ENCODE measurements around the gene PTPRR. TPM values are rescaled to one million over a fixed set of nuclear protein-coding genes. Genes with fewer than 3 reads are reported as not detected.

Gene PTPRR
- total and polyA plus RNA-seq, 2 of the 4 experiments (the other 2 are of a cell fraction), result 0.18 to 0.21 TPM

- no peak overlapping the region for H3K27ac ChIP-seq (ENCODE audit: insufficient read depth, low read length)
- H2AK9ac ChIP-seq (replicated peaks; ENCODE audit: low read depth, low read length, poor library complexity), result no peak overlapping the region
- ATAC-seq (ENCODE audit: low read depth) (no peak), DNase-seq (no peak)
- ChIA-PET CTCF (no interaction called here), POLR2A (ENCODE audit: unreplicated experiment) (no interaction called here)
- peaks cover 2% of the 10 kb centered on the region; the same call in 1 of the 2 replicates for H3K4me1 ChIP-seq (ENCODE audit: control insufficient read depth, insufficient read depth, low read length)
- H3K9me1 ChIP-seq (ENCODE audit: insufficient read depth, low read length), result no peaks in the 10 kb centered on the region
- H2BK15ac ChIP-seq (ENCODE audit: low read depth, low read length), result no peak overlapping the region
- no peak overlapping the region for H2BK20ac ChIP-seq (ENCODE audit: low read depth, low read length)
- no peaks in the 10 kb centered on the region for H4K20me1 ChIP-seq (ENCODE audit: insufficient read depth, low read length)
- H3K18ac ChIP-seq (ENCODE audit: low read depth, low read length), result no peak overlapping the region
- H3K9me3 ChIP-seq (ENCODE audit: control insufficient read depth, insufficient read depth, low read length), result no peaks in the 10 kb centered on the region
- no peak overlapping the region for H2AFZ ChIP-seq (replicated peaks; ENCODE audit: low read length, poor library complexity)
- H3K36me3 ChIP-seq (ENCODE audit: control insufficient read depth, insufficient read depth, low read length), result no peaks in the 10 kb centered on the region
- H4K91ac ChIP-seq (ENCODE audit: insufficient read depth, low read depth, low read length), result no peak overlapping the region
- no peak overlapping the region for H2AK5ac ChIP-seq (ENCODE audit: low read depth, low read length)
- H3K27me3 ChIP-seq (ENCODE audit: control insufficient read depth, insufficient read depth, low read length), result no peaks in the 10 kb centered on the region
- no peak overlapping the region for H3K56ac ChIP-seq (ENCODE audit: extremely low read depth, insufficient read depth, low read length)
- no peak overlapping the region for H3K4me3 ChIP-seq (ENCODE audit: insufficient read depth, low read depth, low read length)
- no peak overlapping the region for H3K9ac ChIP-seq (ENCODE audit: low read depth, low read length)
- no TSS peak for BruUV-seq (replicated peaks)
- WGBS, 2 experiments (ENCODE audit: extremely low coverage in 2 of 2, insufficient read length in 1 of 2), result 100% methylated on average over 1 of the region's 1 CpG; no CpG with 5 or more reads in 1 of the 2 experiments
- in situ Hi-C loops (cut with MboI; ENCODE audit: low sequenced_read_pairs) (no loop called here), dilution Hi-C loops (cut with HindIII; ENCODE audit: low sequenced_read_pairs, unreplicated experiment) (no loop called here), intact Hi-C loops (cut with micrococcal nuclease) (no loop called here)
- no peak overlapping the region for H4K8ac ChIP-seq (ENCODE audit: low read depth in 2 of 2, low read length in 2 of 2)
- no peak overlapping the region for H3K4ac ChIP-seq (ENCODE audit: low read depth, low read length)
- TF ChIP-seq BHLHE40 (IDR thresholded peaks at IDR 0.05; ENCODE audit: low read depth, low read length) (no peak), MXI1 (IDR thresholded peaks at IDR 0.05; ENCODE audit: borderline replicate concordance, low read depth, low read length) (no peak)
- H2BK120ac ChIP-seq (ENCODE audit: low read depth, low read length), result no peak overlapping the region; the same call in 1 of the 2 replicates
- no peak overlapping the region for H3K14ac ChIP-seq (replicated peaks; ENCODE audit: low read depth, low read length)
- H4K5ac ChIP-seq (ENCODE audit: low read depth, low read length), result no peak overlapping the region
- no peak overlapping the region for H3K23ac ChIP-seq (ENCODE audit: low read depth, low read length)
- H3K4me2 ChIP-seq (ENCODE audit: low read depth, low read length), result no peak overlapping the region
- H2BK5ac ChIP-seq (ENCODE audit: low read depth, low read length, poor library complexity, severe bottlenecking), result no peak overlapping the region
- H3K79me1 ChIP-seq (ENCODE audit: low read depth in 1 of 2, low read length in 2 of 2), result no peaks in the 10 kb centered on the region
These were observed 268.1 kb downstream of the PTPRR start for GRCh38 chr12:70652451-70652850.

Measured in IMR-90 (cell line).